ENCODE results near the gene GNB1L. TPM values are rescaled to one million over a fixed set of nuclear protein-coding genes. Genes with fewer than 3 reads are reported as not detected.

The GNB1L gene
- total and polyA plus RNA-seq, 4 donors: 4.5 to 9.3 (median 6.7) TPM

GRCh38 chr22:19888131-19888746 lies 33.6 kb upstream of the GNB1L start:
- Histone ChIP-seq H3K27ac (ENCODE audit: low read depth in 1 of 2, low read length in 1 of 2) (no peak overlapping the region), H3K4me3 (no peak overlapping the region), H3K27me3 (ENCODE audit: control insufficient read depth in 3 of 3, insufficient read depth in 3 of 3, low read length in 2 of 3) (no peaks in the 10 kb centered on the region), H3K4me1 (ENCODE audit: control insufficient read depth in 5 of 5, insufficient read depth in 5 of 5, low read length in 5 of 5) (peaks cover 0 to 24% (median 13%) of the 10 kb centered on the region in 5 donors), H3K36me3 (ENCODE audit: control insufficient read depth in 4 of 4, insufficient read depth in 4 of 4, low read length in 4 of 4) (peaks cover 0 to 6% (median 0%) of the 10 kb centered on the region in 4 donors), H3K9me3 (ENCODE audit: control insufficient read depth in 4 of 4, insufficient read depth in 3 of 4, low read length in 3 of 4) (no peaks in the 10 kb centered on the region), H3K9ac (ENCODE audit: insufficient read depth in 1 of 2, low read length in 2 of 2) (no peak overlapping the region)
- no peak for TF ChIP-seq CTCF (IDR thresholded peaks at IDR 0.05; ENCODE audit: control extremely low read depth, extremely low read depth)
- DNase-seq (no peak), ATAC-seq (ENCODE audit: insufficient read depth, low FRiP score) (no peak)
- whole genome bisulfite sequencing, 2 donors: 96 to 97% methylated on average over 17 of the region's 17 CpGs

- Histone ChIP-seq H3K27me3 (ENCODE audit: control insufficient read depth in 3 of 3, insufficient read depth in 3 of 3, low read length in 2 of 3) (no peaks in the 10 kb centered on the region), H3K4me3 (no peak overlapping the region), H3K36me3 (ENCODE audit: control insufficient read depth in 4 of 4, insufficient read depth in 4 of 4, low read length in 4 of 4) (peaks cover 0 to 5% (median 0%) of the 10 kb centered on the region in 4 donors), H3K4me1 (ENCODE audit: control insufficient read depth in 5 of 5, insufficient read depth in 5 of 5, low read length in 5 of 5) (peaks cover 0 to 24% (median 7%) of the 10 kb centered on the region in 5 donors), H3K9ac (ENCODE audit: insufficient read depth in 1 of 2, low read length in 2 of 2) (no peak overlapping the region), H3K9me3 (ENCODE audit: control insufficient read depth in 4 of 4, insufficient read depth in 3 of 4, low read length in 3 of 4) (no peaks in the 10 kb centered on the region), H3K27ac (ENCODE audit: low read depth in 1 of 2, low read length in 1 of 2) (peak overlapping the region in 1 of 2 donors; percentile 69)
- peak in 1 of 3 donors; percentile 8 for DNase-seq
- WGBS, 2 donors: 78% methylated on average over 16 of the region's 16 CpGs
- no peak for ATAC-seq (ENCODE audit: insufficient read depth, low FRiP score)
- no peak for TF ChIP-seq CTCF (IDR thresholded peaks at IDR 0.05; ENCODE audit: control extremely low read depth, extremely low read depth)
Observed at GRCh38 chr22:19887256-19887985, 32.7 kb upstream of the GNB1L start.

GRCh38 chr22:19886605-19887255 lies 32.1 kb upstream of the GNB1L start:
- H3K27me3 ChIP-seq (ENCODE audit: control insufficient read depth in 3 of 3, insufficient read depth in 3 of 3, low read length in 2 of 3): no peaks in the 10 kb centered on the region
- peak overlapping the region in 1 of 2 donors; percentile 69 for H3K27ac ChIP-seq (ENCODE audit: low read depth in 1 of 2, low read length in 1 of 2)
- WGBS, 2 donors: 35 to 41% methylated on average over 12 of the region's 12 CpGs
- peaks cover 0 to 3% (median 0%) of the 10 kb centered on the region in 4 donors for H3K36me3 ChIP-seq (ENCODE audit: control insufficient read depth in 4 of 4, insufficient read depth in 4 of 4, low read length in 4 of 4)
- ATAC-seq (ENCODE audit: insufficient read depth, low FRiP score) (peak; percentile 72), DNase-seq (peak in 2 of 3 donors; percentile 10 to 20)
- H3K4me3 ChIP-seq: no peak overlapping the region
- H3K4me1 ChIP-seq (ENCODE audit: control insufficient read depth in 5 of 5, insufficient read depth in 5 of 5, low read length in 5 of 5): peaks cover 0 to 27% (median under 1%) of the 10 kb centered on the region in 5 donors
- no peak for TF ChIP-seq CTCF (IDR thresholded peaks at IDR 0.05; ENCODE audit: control extremely low read depth, extremely low read depth)
- H3K9me3 ChIP-seq (ENCODE audit: control insufficient read depth in 4 of 4, insufficient read depth in 3 of 4, low read length in 3 of 4): no peaks in the 10 kb centered on the region
- H3K9ac ChIP-seq (ENCODE audit: insufficient read depth in 1 of 2, low read length in 2 of 2): no peak overlapping the region
